PC-9 (cell line): ENCODE results near the gene RALGAPB. TPM values are rescaled to one million over a fixed set of nuclear protein-coding genes. Genes with fewer than 3 reads are reported as not detected.

Experiments
- BruUV-seq: library from RNA; stranded (reverse); fragments of 400-500 nt; replicated peaks from 2 replicates; lab custom pipeline; 2021; lab: Mats Ljungman, UMichigan
- CTCF ChIA-PET: fragments of 300-600 bp; sonication (Branson Sonifier 250); formaldehyde crosslinking; loops from one replicate; lab custom pipeline; 2022; ENCODE audit warnings: antibody characterized with exemption; lab: Charles Lee
- POLR2A ChIA-PET: fragments of 300-600 bp; sonication (Branson Sonifier 250); formaldehyde crosslinking; loops from one replicate; lab custom pipeline; 2022; ENCODE audit warnings: antibody characterized with exemption; ENCODE audit not compliant: unreplicated experiment; lab: Charles Lee
- DNase-seq, 2 experiments: peaks; one replicate each; pipeline versions ENCODE4 v3.0.0 to v3.0.0-alpha.2; 2015 to 2022; ENCODE audit warnings: mixed read lengths in 1 of 2
- H2AFZ ChIP-seq: fragments of 200-600 bp; sonication (generic); 2 replicates; pipeline ENCODE4 v1.8.1; 2017; ENCODE audit warnings: antibody characterized with exemption
- H3F3A ChIP-seq: fragments of 200-600 bp; sonication (generic); 2 replicates; pipeline ENCODE4 v1.8.1; 2017; ENCODE audit warnings: antibody characterized with exemption, mild to moderate bottlenecking, low read depth; ENCODE audit not compliant: insufficient read depth
- H3K27ac ChIP-seq: fragments of 200-600 bp; sonication (generic); 2 replicates; pipeline ENCODE4 v1.6.1; 2016; ENCODE audit warnings: mixed run types
- H3K27me3 ChIP-seq: fragments of 200-600 bp; sonication (generic); 2 replicates; pipeline ENCODE4 v1.6.1; 2016; ENCODE audit warnings: low read depth, mixed run types; ENCODE audit not compliant: insufficient read depth
- H3K36me3 ChIP-seq: fragments of 200-600 bp; sonication (generic); 2 replicates; pipeline ENCODE4 v1.6.1; 2016; ENCODE audit warnings: low read depth, mixed run types
- H3K4me1 ChIP-seq: fragments of 200-600 bp; sonication (generic); replicated peaks from 2 replicates; pipeline ENCODE4 v1.6.1; 2016; ENCODE audit warnings: mixed run types; ENCODE audit not compliant: insufficient read depth
- H3K4me2 ChIP-seq: fragments of 200-600 bp; sonication (generic); 2 replicates; pipeline ENCODE4 v1.6.1; 2017; ENCODE audit warnings: mixed run types
- H3K4me3 ChIP-seq: fragments of 200-600 bp; sonication (generic); 2 replicates; pipeline ENCODE4 v1.6.1; 2016; ENCODE audit warnings: mixed run types
- H3K79me2 ChIP-seq: fragments of 200-600 bp; sonication (generic); 2 replicates; pipeline ENCODE4 v1.6.1; 2017; ENCODE audit warnings: low read depth, mixed run types
- H3K9me2 ChIP-seq: fragments of 200-600 bp; sonication (generic); 2 replicates; pipeline ENCODE4 v1.8.1; 2017; ENCODE audit warnings: mild to moderate bottlenecking; ENCODE audit not compliant: insufficient read depth
- H3K9me3 ChIP-seq: fragments of 200-600 bp; sonication (generic); 2 replicates; pipeline ENCODE4 v1.8.1; 2016; ENCODE audit warnings: low read depth; ENCODE audit not compliant: insufficient read depth
- H4K20me1 ChIP-seq: fragments of 200-600 bp; sonication (generic); 2 replicates; pipeline ENCODE4 v1.8.1; 2017; ENCODE audit not compliant: insufficient read depth
- CTCF ChIP-seq: fragments of 200-600 bp; sonication (generic); conservative IDR thresholded peaks from 2 replicates; pipeline ENCODE4 v1.6.1; 2017; ENCODE audit warnings: mixed run types, antibody characterized with exemption, mild to moderate bottlenecking, moderate library complexity
- EZH2 ChIP-seq: fragments of 200-600 bp; sonication (generic); IDR thresholded peaks from 2 replicates; pipeline ENCODE4 v1.8.0; 2017; ENCODE audit warnings: antibody characterized with exemption, low read depth
- intact Hi-C: fragments of 100-400 bp; cut with micrococcal nuclease; formaldehyde crosslinking; loops from one replicate; pipeline ENCODE4 v1.10.0; 2022; ENCODE audit not compliant: unreplicated experiment
- total RNA-seq: library from RNA; stranded (reverse); gene quantifications from 2 replicates; pipeline ENCODE4 v1.2.3, GENCODE V29; 2021

The RALGAPB gene
- total RNA-seq, 1 experiment from 2014 or later, result 40.2 TPM

- H3K27ac ChIP-seq, result no peak overlapping the region
- ChIA-PET POLR2A (no interaction called here), CTCF (no interaction called here)
- H3K79me2 ChIP-seq, result no peaks in the 10 kb centered on the region
- TF ChIP-seq EZH2 (no peak), CTCF (no peak)
- no peak overlapping the region for H3K4me3 ChIP-seq
- peaks cover 9% of the 10 kb centered on the region; the same call in 1 of the 2 replicates for H4K20me1 ChIP-seq
- no TSS peak for BruUV-seq
- DNase-seq, result no peak
- no peaks in the 10 kb centered on the region for H3K27me3 ChIP-seq
- intact Hi-C loops, result no loop called here
- no peak overlapping the region for H2AFZ ChIP-seq
- H3K4me1 ChIP-seq, result no peaks in the 10 kb centered on the region
- H3K9me2 ChIP-seq, result no peaks in the 10 kb centered on the region
- H3F3A ChIP-seq, result no peaks in the 10 kb centered on the region
- no peaks in the 10 kb centered on the region for H3K9me3 ChIP-seq
- peaks cover 48% of the 10 kb centered on the region for H3K36me3 ChIP-seq
- H3K4me2 ChIP-seq, result no peak overlapping the region
These were observed 70.6 kb downstream of the RALGAPB start for GRCh38 chr20:38543014-38543906.

- no peak overlapping the region for H3K4me2 ChIP-seq
- no peaks in the 10 kb centered on the region for H3K27me3 ChIP-seq
- no peaks in the 10 kb centered on the region for H3K79me2 ChIP-seq
- H3K27ac ChIP-seq, result no peak overlapping the region
- no peaks in the 10 kb centered on the region for H3K9me3 ChIP-seq
- H3K4me1 ChIP-seq, result no peaks in the 10 kb centered on the region
- intact Hi-C loops, result no loop called here
- no peak overlapping the region for H2AFZ ChIP-seq
- DNase-seq, result no peak
- TF ChIP-seq CTCF (no peak), EZH2 (no peak)
- no peaks in the 10 kb centered on the region for H3K9me2 ChIP-seq
- no peaks in the 10 kb centered on the region for H3F3A ChIP-seq
- BruUV-seq, result no TSS peak
- CTCF ChIA-PET, result no interaction called here
- no peak overlapping the region for H3K4me3 ChIP-seq
- peaks cover 5% of the 10 kb centered on the region; the same call in 1 of the 2 replicates for H4K20me1 ChIP-seq
- peaks cover 42% of the 10 kb centered on the region for H3K36me3 ChIP-seq
- POLR2A ChIA-PET, result no interaction called here
These were observed 73.1 kb downstream of the RALGAPB start for GRCh38 chr20:38545771-38546170.

GRCh38 chr20:38547288-38548085, 74.8 kb downstream of the RALGAPB start:
- no peaks in the 10 kb centered on the region for H3K27me3 ChIP-seq
- peaks cover 47% of the 10 kb centered on the region for H3K36me3 ChIP-seq
- no peaks in the 10 kb centered on the region for H3F3A ChIP-seq
- ChIA-PET POLR2A (no interaction called here), CTCF (no interaction called here)
- no peaks in the 10 kb centered on the region for H3K9me3 ChIP-seq
- intact Hi-C loops, result no loop called here
- no peak overlapping the region for H2AFZ ChIP-seq
- H3K4me1 ChIP-seq, result no peaks in the 10 kb centered on the region
- no peak overlapping the region for H3K4me2 ChIP-seq
- no peak for DNase-seq
- TF ChIP-seq CTCF (no peak), EZH2 (no peak)
- peaks cover 5% of the 10 kb centered on the region; the same call in 1 of the 2 replicates for H4K20me1 ChIP-seq
- H3K4me3 ChIP-seq, result no peak overlapping the region
- no peaks in the 10 kb centered on the region for H3K79me2 ChIP-seq
- H3K9me2 ChIP-seq, result no peaks in the 10 kb centered on the region
- H3K27ac ChIP-seq, result no peak overlapping the region
- no TSS peak for BruUV-seq
